ENCODE results near the gene IGFLR1. TPM values are rescaled to one million over a fixed set of nuclear protein-coding genes. Genes with fewer than 3 reads are reported as not detected.

Gene IGFLR1
- total and polyA plus RNA-seq, 9 of the 15 experiments (the other 6 are each of a cell fraction or from before 2014, with no cell fraction given): 1.0 to 14.3 (median 4.6) TPM

DNA sequence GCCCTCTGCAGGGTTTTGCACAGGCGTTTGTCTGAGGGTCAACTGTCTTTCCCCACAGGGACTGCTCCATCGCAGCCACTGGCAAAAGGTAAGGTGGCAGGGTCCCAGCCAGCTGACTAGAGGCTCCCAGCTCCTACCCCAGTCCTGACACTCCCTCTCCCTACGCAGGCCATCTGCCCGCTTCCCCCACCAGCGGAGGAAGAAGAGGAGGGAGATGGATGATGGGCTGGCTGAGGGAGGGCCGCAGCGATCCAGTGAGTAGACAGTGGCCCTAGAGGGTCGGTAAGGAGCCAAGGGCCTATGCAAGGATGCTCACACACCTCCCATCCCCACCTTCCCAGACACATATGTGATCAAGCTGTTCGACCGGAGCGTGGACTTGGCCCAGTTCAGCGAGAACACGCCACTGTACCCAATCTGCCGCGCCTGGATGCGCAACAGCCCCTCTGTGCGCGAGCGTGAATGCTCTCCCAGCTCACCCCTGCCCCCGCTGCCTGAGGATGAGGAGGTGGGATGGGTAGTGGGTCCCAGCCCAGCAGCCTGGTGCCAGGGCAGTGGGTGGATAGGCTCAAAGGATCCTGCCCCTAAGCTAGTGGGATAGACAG lies 10.6 kb upstream of the IGFLR1 start:
- peaks cover 7% of the 10 kb centered on the region; the same call in 2 of the 3 replicates for H3K79me2 ChIP-seq (ENCODE audit: control insufficient read depth, insufficient read depth, low read length)
- no peak overlapping the region for H2AFZ ChIP-seq (ENCODE audit: low read depth, low read length)
- H3K36me3 ChIP-seq (ENCODE audit: control insufficient read depth, insufficient read depth, low read length): peaks cover 23% of the 10 kb centered on the region; the same call in 1 of the 3 replicates
- no TSS peak for BruUV-seq (replicated peaks)
- DNase-seq (ENCODE audit: extremely low read depth in 1 of 4, low spot score in 3 of 4) (no peak), FAIRE-seq (no peak), ATAC-seq (no peak)
- 74% methylated on average over 8 of the region's 20 CpGs for WGBS (ENCODE audit: insufficient coverage, low coverage, missing lambda C conversion rate)
- H3K9ac ChIP-seq (ENCODE audit: insufficient read depth in 1 of 2, low read depth in 2 of 2, low read length in 2 of 2): 0 out of 4 replicates have a peak overlapping the region, but pooled peaks of 1 of the 2 experiments have one; percentile 11
- H3K9me3 ChIP-seq (replicated peaks; ENCODE audit: control insufficient read depth, insufficient read depth, low read depth, low read length): no peaks in the 10 kb centered on the region
- in situ Hi-C loops (cut with MboI) (no loop called here), intact Hi-C loops (cut with micrococcal nuclease) (no loop called here)
- TF ChIP-seq TRIM24 (IDR thresholded peaks at IDR 0.05): no peak
- POLR2A ChIA-PET: no interaction called here
- H3K27ac ChIP-seq (ENCODE audit: extremely low read depth, low read depth, low read length): no peak overlapping the region; the same call in 2 of the 3 replicates
- no peak overlapping the region for H3K4me2 ChIP-seq (ENCODE audit: insufficient read depth, low read length)
- H4K20me1 ChIP-seq (replicated peaks; ENCODE audit: control insufficient read depth, insufficient read depth, low read length): no peaks in the 10 kb centered on the region
- no peak overlapping the region for H3K4me3 ChIP-seq
- peaks cover 12 to 40% of the 10 kb centered on the region in 2 experiments; a peak in 4 of 5 replicates for H3K4me1 ChIP-seq (replicated peaks in 1 of 2; ENCODE audit: control insufficient read depth in 2 of 2, insufficient read depth in 2 of 2, low read length in 2 of 2)
- CTCF ChIA-PET (ENCODE audit: low intra/inter-chr PET ratio): no interaction called here
- no peaks in the 10 kb centered on the region for H3K9me1 ChIP-seq (ENCODE audit: control insufficient read depth, insufficient read depth, low read length)
- H3K27me3 ChIP-seq (ENCODE audit: control insufficient read depth in 2 of 2, insufficient read depth in 2 of 2, low read length in 2 of 2): no peaks in the 10 kb centered on the region

DNA sequence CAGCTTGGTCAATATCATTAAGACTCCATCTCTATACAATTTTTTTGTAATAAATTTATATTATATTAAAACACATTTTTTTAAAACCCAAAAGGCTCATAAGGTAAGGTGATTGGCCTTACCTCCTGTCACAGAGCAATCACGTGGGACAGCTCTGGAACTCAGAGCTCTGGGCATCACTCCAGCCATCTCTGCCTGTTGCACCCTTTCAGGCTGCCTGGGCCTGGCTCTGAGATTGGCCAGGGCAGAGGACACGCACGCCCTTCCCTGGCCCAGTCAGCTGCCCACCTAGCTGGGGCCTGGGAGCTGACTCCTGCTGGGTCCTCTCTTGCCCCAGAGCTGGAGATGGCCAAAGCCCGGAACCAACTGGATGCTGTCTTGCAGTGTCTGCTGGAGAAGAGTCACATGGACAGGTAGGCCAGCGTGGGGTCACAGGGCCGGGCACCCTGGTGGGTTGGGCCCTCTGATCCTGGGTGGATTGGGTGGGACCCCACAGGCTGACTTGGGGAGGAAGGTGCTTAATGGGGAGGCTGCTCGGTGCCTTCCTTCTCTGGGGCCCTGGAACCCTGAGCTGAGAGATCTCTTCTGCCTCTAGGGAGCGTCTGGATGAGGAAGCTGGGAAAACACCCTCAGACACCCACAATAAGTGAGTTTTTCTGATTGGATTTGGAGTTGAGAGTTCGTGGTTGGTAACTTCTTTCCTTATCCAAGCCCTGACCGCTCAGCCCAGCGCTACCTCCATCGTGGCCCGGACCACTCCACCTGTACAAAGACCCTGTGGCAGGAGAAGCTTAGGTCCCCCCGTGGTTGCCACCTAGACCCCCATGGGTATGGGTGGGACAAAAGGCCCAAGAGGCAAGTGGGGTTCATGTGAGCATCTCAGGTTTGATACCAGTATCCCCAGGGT lies 9.8 kb upstream of the IGFLR1 start:
- CTCF ChIA-PET (ENCODE audit: low intra/inter-chr PET ratio): no interaction called here
- Histone ChIP-seq H3K9ac (ENCODE audit: insufficient read depth in 1 of 2, low read depth in 2 of 2, low read length in 2 of 2) (peak overlapping the region in 1 of 2 experiments; percentile 71; a peak in 2 of 4 replicates), H3K27ac (ENCODE audit: extremely low read depth, low read depth, low read length) (no peak overlapping the region), H3K27me3 (ENCODE audit: control insufficient read depth in 2 of 2, insufficient read depth in 2 of 2, low read length in 2 of 2) (no peaks in the 10 kb centered on the region), H3K36me3 (ENCODE audit: control insufficient read depth, insufficient read depth, low read length) (peaks cover 23% of the 10 kb centered on the region; the same call in 1 of the 3 replicates), H3K79me2 (ENCODE audit: control insufficient read depth, insufficient read depth, low read length) (peaks cover 7% of the 10 kb centered on the region; the same call in 2 of the 3 replicates), H4K20me1 (replicated peaks; ENCODE audit: control insufficient read depth, insufficient read depth, low read length) (no peaks in the 10 kb centered on the region), H3K4me3 (no peak overlapping the region), H3K4me1 (replicated peaks in 1 of 2; ENCODE audit: control insufficient read depth in 2 of 2, insufficient read depth in 2 of 2, low read length in 2 of 2) (peaks cover 14 to 40% of the 10 kb centered on the region in 2 experiments; a peak in 4 of 5 replicates), H3K4me2 (ENCODE audit: insufficient read depth, low read length) (no peak overlapping the region), H3K9me3 (replicated peaks; ENCODE audit: control insufficient read depth, insufficient read depth, low read depth, low read length) (no peaks in the 10 kb centered on the region), H2AFZ (ENCODE audit: low read depth, low read length) (no peak overlapping the region), H3K9me1 (ENCODE audit: control insufficient read depth, insufficient read depth, low read length) (no peaks in the 10 kb centered on the region)
- BruUV-seq (replicated peaks): no TSS peak
- in situ Hi-C loops (cut with MboI) (no loop called here), intact Hi-C loops (cut with micrococcal nuclease) (no loop called here)
- ATAC-seq: no peak
- no peak for DNase-seq (ENCODE audit: extremely low read depth in 1 of 4, low spot score in 3 of 4)
- FAIRE-seq: no peak
- whole genome bisulfite sequencing (ENCODE audit: insufficient coverage, low coverage, missing lambda C conversion rate): 75% methylated on average over 14 of the region's 14 CpGs
- POLR2A ChIA-PET: interaction anchor here (0.6 kb wide), 2 partner anchors 212 to 578 kb away, joined by 3 to 4 read pairs; no protein-coding TSS in a partner anchor
- TF ChIP-seq, protein P1, sequence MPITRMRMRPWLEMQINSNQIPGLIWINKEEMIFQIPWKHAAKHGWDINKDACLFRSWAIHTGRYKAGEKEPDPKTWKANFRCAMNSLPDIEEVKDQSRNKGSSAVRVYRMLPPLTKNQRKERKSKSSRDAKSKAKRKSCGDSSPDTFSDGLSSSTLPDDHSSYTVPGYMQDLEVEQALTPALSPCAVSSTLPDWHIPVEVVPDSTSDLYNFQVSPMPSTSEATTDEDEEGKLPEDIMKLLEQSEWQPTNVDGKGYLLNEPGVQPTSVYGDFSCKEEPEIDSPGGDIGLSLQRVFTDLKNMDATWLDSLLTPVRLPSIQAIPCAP (CRISPR knock-in tag; IDR thresholded peaks at IDR 0.05; ENCODE audit: borderline replicate concordance): no peak
- TF ChIP-seq ZNF146 (CRISPR knock-in tag; IDR thresholded peaks at IDR 0.05; ENCODE audit: unreplicated experiment) (no peak), PHF21A (IDR thresholded peaks at IDR 0.05; ENCODE audit: borderline replicate concordance, low read depth) (no peak), SAFB2 (IDR thresholded peaks at IDR 0.05; ENCODE audit: borderline replicate concordance, low read depth, low read length, severe bottlenecking) (no peak), PHB2 (IDR thresholded peaks at IDR 0.05; ENCODE audit: low read depth) (no peak), MECOM (CRISPR knock-in tag; IDR thresholded peaks at IDR 0.05) (no peak)
- TF ChIP-seq, protein P2, sequence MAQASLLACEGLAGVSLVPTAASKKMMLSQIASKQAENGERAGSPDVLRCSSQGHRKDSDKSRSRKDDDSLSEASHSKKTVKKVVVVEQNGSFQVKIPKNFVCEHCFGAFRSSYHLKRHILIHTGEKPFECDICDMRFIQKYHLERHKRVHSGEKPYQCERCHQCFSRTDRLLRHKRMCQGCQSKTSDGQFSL (CRISPR knock-in tag; IDR thresholded peaks at IDR 0.05): no peak
- TF ChIP-seq, protein P2 (tag; IDR thresholded peaks at IDR 0.05): no peak
- TF ChIP-seq, protein P3, sequence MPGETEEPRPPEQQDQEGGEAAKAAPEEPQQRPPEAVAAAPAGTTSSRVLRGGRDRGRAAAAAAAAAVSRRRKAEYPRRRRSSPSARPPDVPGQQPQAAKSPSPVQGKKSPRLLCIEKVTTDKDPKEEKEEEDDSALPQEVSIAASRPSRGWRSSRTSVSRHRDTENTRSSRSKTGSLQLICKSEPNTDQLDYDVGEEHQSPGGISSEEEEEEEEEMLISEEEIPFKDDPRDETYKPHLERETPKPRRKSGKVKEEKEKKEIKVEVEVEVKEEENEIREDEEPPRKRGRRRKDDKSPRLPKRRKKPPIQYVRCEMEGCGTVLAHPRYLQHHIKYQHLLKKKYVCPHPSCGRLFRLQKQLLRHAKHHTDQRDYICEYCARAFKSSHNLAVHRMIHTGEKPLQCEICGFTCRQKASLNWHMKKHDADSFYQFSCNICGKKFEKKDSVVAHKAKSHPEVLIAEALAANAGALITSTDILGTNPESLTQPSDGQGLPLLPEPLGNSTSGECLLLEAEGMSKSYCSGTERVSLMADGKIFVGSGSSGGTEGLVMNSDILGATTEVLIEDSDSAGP (CRISPR knock-in tag; IDR thresholded peaks at IDR 0.05): no peak
